Measurements from ENCODE around the gene SEM1.

- TF ChIP-seq, protein P1, sequence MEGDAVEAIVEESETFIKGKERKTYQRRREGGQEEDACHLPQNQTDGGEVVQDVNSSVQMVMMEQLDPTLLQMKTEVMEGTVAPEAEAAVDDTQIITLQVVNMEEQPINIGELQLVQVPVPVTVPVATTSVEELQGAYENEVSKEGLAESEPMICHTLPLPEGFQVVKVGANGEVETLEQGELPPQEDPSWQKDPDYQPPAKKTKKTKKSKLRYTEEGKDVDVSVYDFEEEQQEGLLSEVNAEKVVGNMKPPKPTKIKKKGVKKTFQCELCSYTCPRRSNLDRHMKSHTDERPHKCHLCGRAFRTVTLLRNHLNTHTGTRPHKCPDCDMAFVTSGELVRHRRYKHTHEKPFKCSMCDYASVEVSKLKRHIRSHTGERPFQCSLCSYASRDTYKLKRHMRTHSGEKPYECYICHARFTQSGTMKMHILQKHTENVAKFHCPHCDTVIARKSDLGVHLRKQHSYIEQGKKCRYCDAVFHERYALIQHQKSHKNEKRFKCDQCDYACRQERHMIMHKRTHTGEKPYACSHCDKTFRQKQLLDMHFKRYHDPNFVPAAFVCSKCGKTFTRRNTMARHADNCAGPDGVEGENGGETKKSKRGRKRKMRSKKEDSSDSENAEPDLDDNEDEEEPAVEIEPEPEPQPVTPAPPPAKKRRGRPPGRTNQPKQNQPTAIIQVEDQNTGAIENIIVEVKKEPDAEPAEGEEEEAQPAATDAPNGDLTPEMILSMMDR (IDR thresholded peaks at IDR 0.05), result no peak
- TF ChIP-seq POLR2AphosphoS5 (IDR thresholded peaks at IDR 0.05) (no peak), POLR2A (IDR thresholded peaks at IDR 0.05) (no peak), EP300 (IDR thresholded peaks at IDR 0.05) (no peak)
Observed at GRCh38 chr7:96655956-96656355, 53.7 kb downstream of the SEM1 start.

Measured in sigmoid colon (tissue), 4 donors.